ENCODE results near the gene NANP. TPM values are rescaled to one million over a fixed set of nuclear protein-coding genes. Genes with fewer than 3 reads are reported as not detected.

NANP gene
- total RNA-seq, 1 experiment from 2014 or later, result 7.3 TPM

- Histone ChIP-seq H3K4me2 (ENCODE audit: low read length) (no peak overlapping the region), H3K4me3 (replicated peaks in 1 of 2; ENCODE audit: low read depth in 1 of 2, low read length in 2 of 2) (no peak overlapping the region), H3K9me3 (ENCODE audit: control insufficient read depth in 1 of 2, insufficient read depth in 1 of 2, low read depth in 1 of 2, low read length in 2 of 2) (no peaks in the 10 kb centered on the region), H3K4me1 (ENCODE audit: control insufficient read depth in 1 of 2, insufficient read depth in 2 of 2, low read length in 2 of 2) (no peaks in the 10 kb centered on the region), H2AFZ (ENCODE audit: low read depth, low read length, poor library complexity, severe bottlenecking) (no peak overlapping the region), H3K9ac (ENCODE audit: low read length) (no peak overlapping the region), H3K27ac (ENCODE audit: low read depth, low read length) (no peak overlapping the region), H3K79me2 (ENCODE audit: insufficient read depth, low read length) (peaks cover 13% of the 10 kb centered on the region; the same call in 1 of the 2 replicates), H3K9me2 (ENCODE audit: insufficient read depth) (no peaks in the 10 kb centered on the region), H4K20me1 (ENCODE audit: insufficient read depth) (no peaks in the 10 kb centered on the region), H3K27me3 (ENCODE audit: insufficient read depth, low read length) (no peaks in the 10 kb centered on the region), H3K36me3 (ENCODE audit: control insufficient read depth in 1 of 2, insufficient read depth in 2 of 2, low read length in 2 of 2) (no peaks in the 10 kb centered on the region; a peak in 1 of 4 replicates)
- DNase-seq (ENCODE audit: low read depth, low spot score) (no peak), ATAC-seq (no peak)
- BruUV-seq (replicated peaks), result no TSS peak
- ChIA-PET POLR2A (no interaction called here), RAD21 (ENCODE audit: low non-redundant PET in 1 of 2, low total read pairs in 2 of 2, uncharacterized antibody in 2 of 2, unreplicated experiment in 2 of 2) (no interaction called here), CTCF (no interaction called here)
- TF ChIP-seq CTCF (IDR thresholded peaks at IDR 0.05 in 2 of 3, conservative IDR thresholded peaks at IDR 0.05 in 1 of 3; ENCODE audit: borderline replicate concordance in 1 of 3, insufficient read depth in 1 of 3, low read depth in 2 of 3, low read length in 2 of 3) (no peak), ZFX (IDR thresholded peaks at IDR 0.05) (no peak), ELF1 (IDR thresholded peaks at IDR 0.05; ENCODE audit: borderline replicate concordance, low read depth) (no peak), ZBTB33 (IDR thresholded peaks at IDR 0.05; ENCODE audit: extremely low read depth, insufficient replicate concordance, low read length) (no peak), ATF3 (IDR thresholded peaks at IDR 0.05) (no peak), POLR2AphosphoS5 (IDR thresholded peaks at IDR 0.05; ENCODE audit: low read depth, low read length) (no peak), EZH2phosphoT487 (IDR thresholded peaks at IDR 0.05; ENCODE audit: borderline replicate concordance) (no peak), EGR1 (IDR thresholded peaks at IDR 0.05; ENCODE audit: low read depth) (no peak), POLR2A (IDR thresholded peaks at IDR 0.05; ENCODE audit: borderline replicate concordance, extremely low read depth, insufficient read depth, insufficient read length) (no peak)
- intact Hi-C loops (cut with micrococcal nuclease), result no loop called here
These were observed 15.0 kb downstream of the NANP start for GRCh38 chr20:25608774-25609173.
